Hepatocyte (in vitro differentiated cells): ENCODE data around the gene CUBN.

Experiments
- CTCF ChIP-seq: fragments of 200-600 bp; sonication (generic); IDR thresholded peaks from 2 replicates; pipeline ENCODE4 v1.5.1; 2016; ENCODE audit warnings: antibody characterized with exemption, mild to moderate bottlenecking; ENCODE audit not compliant: poor library complexity
- EZH2 ChIP-seq: fragments of 200-600 bp; sonication (generic); IDR thresholded peaks from 2 replicates; pipeline ENCODE4 v1.6.1; 2016; ENCODE audit warnings: antibody characterized with exemption, mild to moderate bottlenecking, borderline replicate concordance
- EZH2phosphoT487 ChIP-seq: fragments of 200-600 bp; sonication (generic); IDR thresholded peaks from one replicate; pipeline ENCODE4 v1.6.1; 2018; ENCODE audit warnings: antibody characterized with exemption, mild to moderate bottlenecking, low read depth, moderate library complexity; ENCODE audit not compliant: unreplicated experiment, severe bottlenecking

- TF ChIP-seq CTCF: peak; percentile 55
- TF ChIP-seq EZH2: no peak
- TF ChIP-seq EZH2phosphoT487: no peak
Measured at GRCh38 chr10:16853201-16853600, 276.4 kb downstream of the CUBN start.
